ENCODE measurements around the gene DTX1.

DNA sequence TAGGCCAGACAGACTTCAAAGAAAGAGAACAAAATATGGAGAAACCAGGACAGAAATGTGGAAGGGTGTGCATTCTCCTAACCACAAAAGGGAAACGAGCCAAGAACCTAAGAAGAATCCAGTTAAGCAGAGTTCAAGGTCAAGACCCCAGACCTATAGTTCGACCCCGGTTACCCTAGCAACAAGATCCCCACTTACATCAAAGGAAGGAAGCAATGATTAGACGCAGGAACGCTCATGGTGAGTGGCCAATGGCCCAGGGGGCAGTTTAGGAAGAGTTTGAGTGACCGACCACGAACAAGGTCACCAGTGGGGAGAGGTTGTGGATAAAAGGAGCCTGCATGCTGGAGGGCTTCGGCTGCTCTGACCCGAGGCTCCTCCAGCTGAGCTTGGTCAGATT is 42.0 kb upstream of the DTX1 start:
- TF ChIP-seq ZNF274 (IDR thresholded peaks at IDR 0.05; ENCODE audit: low read depth, low read length) (no peak), YY1 (IDR thresholded peaks at IDR 0.05; ENCODE audit: insufficient read depth, insufficient read length) (no peak)

All from NT2/D1 (cell line).